ENCODE data around the gene FAT2. TPM values are rescaled to one million over a fixed set of nuclear protein-coding genes. Genes with fewer than 3 reads are reported as not detected.

Gene FAT2, protein sequence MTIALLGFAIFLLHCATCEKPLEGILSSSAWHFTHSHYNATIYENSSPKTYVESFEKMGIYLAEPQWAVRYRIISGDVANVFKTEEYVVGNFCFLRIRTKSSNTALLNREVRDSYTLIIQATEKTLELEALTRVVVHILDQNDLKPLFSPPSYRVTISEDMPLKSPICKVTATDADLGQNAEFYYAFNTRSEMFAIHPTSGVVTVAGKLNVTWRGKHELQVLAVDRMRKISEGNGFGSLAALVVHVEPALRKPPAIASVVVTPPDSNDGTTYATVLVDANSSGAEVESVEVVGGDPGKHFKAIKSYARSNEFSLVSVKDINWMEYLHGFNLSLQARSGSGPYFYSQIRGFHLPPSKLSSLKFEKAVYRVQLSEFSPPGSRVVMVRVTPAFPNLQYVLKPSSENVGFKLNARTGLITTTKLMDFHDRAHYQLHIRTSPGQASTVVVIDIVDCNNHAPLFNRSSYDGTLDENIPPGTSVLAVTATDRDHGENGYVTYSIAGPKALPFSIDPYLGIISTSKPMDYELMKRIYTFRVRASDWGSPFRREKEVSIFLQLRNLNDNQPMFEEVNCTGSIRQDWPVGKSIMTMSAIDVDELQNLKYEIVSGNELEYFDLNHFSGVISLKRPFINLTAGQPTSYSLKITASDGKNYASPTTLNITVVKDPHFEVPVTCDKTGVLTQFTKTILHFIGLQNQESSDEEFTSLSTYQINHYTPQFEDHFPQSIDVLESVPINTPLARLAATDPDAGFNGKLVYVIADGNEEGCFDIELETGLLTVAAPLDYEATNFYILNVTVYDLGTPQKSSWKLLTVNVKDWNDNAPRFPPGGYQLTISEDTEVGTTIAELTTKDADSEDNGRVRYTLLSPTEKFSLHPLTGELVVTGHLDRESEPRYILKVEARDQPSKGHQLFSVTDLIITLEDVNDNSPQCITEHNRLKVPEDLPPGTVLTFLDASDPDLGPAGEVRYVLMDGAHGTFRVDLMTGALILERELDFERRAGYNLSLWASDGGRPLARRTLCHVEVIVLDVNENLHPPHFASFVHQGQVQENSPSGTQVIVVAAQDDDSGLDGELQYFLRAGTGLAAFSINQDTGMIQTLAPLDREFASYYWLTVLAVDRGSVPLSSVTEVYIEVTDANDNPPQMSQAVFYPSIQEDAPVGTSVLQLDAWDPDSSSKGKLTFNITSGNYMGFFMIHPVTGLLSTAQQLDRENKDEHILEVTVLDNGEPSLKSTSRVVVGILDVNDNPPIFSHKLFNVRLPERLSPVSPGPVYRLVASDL (N-terminal part only)
- total RNA-seq, result 33.5 and 704 TPM in 2 replicates

DNA sequence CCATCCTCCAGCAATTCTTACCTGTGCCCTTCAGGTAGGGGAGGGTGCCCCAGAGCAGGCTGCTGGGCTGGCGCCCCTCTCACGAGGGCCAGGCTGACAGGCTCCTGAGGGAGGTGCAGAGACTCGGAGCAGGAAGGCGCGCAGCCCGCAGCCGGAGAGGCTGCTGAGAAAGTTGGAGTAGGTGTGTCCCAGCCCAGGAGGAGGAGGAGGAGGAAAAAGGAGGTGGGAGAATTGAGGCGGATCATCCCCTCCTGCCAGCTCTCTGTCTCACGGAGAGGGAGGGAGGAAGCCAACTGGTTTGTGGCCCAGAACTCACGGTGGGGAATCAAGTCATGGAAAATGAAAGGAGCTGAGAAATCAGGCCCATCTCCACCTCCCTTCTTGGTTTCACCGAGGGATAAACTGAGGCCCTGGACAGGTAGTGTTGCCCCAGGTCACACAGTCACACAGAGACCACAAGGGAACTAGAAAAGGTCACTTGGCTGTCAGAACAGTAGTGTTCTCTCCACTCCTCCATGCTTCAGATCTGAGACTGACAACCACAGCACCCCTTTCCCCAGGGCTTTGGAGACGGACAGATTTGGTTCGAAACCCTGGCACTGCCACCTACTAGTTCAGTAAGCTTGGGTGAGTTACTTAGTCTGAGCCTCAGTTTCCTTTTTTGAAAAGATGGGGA, at the start of gene FAT2:
FAT2 (minus strand) TSS at position 188 of the 676 bp plus-strand sequence. CDS start 22,400 bp downstream, outside the sequence.

Other genes starting within 250 kb of the FAT2 start
- not detected in 2 replicates for gene SLC36A2, start 243.8 kb downstream of the FAT2 start, total RNA-seq
- gene SLC36A1, start 143.7 kb downstream of the FAT2 start, total RNA-seq, result 2.7 and 9.8 TPM in 2 replicates
- gene SPARC, start 95.6 kb upstream of the FAT2 start, total RNA-seq, result 7.9 and 78.7 TPM in 2 replicates
- gene ATOX1, start 167.3 kb upstream of the FAT2 start, total RNA-seq, result 34.3 and 39.3 TPM in 2 replicates
- 213 and 269 TPM in 2 replicates for gene G3BP1, start 180.6 kb upstream of the FAT2 start, total RNA-seq

Measured in nasal cavity respiratory epithelium epithelial cell of viscerocranial mucosa (primary cell).